OCI-LY7 (cell line): Measurements from ENCODE around the gene PDSS2. TPM values are rescaled to one million over a fixed set of nuclear protein-coding genes. Genes with fewer than 3 reads are reported as not detected.

ENCODE experiments used
- BruUV-seq: library from RNA; stranded (reverse); fragments of 400-500 nt; replicated peaks from 2 replicates; lab custom pipeline; 2021; lab: Mats Ljungman, UMichigan
- CTCF ChIA-PET: fragments of 300-600 bp; sonication (Branson Sonifier 250); formaldehyde crosslinking; loops from one replicate; lab custom pipeline; 2022; ENCODE audit warnings: antibody characterized with exemption; ENCODE audit not compliant: unreplicated experiment; lab: Charles Lee
- POLR2A ChIA-PET: fragments of 300-600 bp; sonication (Branson Sonifier 250); formaldehyde crosslinking; loops from one replicate; lab custom pipeline; 2022; ENCODE audit warnings: antibody characterized with exemption; lab: Charles Lee
- DNase-seq: peaks from one replicate; pipeline ENCODE4 v3.0.0-alpha.2; 2015; ENCODE audit warnings: low spot score
- H2AFZ ChIP-seq: fragments of 200-600 bp; sonication (generic), shearing (Covaris generic); 2 replicates; pipeline ENCODE4 v1.6.1; 2014; ENCODE audit warnings: mild to moderate bottlenecking, antibody characterized with exemption, low read length, moderate library complexity
- H3K27ac ChIP-seq: fragments of 200-600 bp; sonication (generic); 2 replicates; pipeline ENCODE4 v1.5.1; 2014; ENCODE audit warnings: mixed run types, low read depth, mild to moderate bottlenecking, moderate library complexity, low read length, inconsistent platforms; ENCODE audit not compliant: poor library complexity, severe bottlenecking
- H3K36me3 ChIP-seq: fragments of 200-600 bp; sonication (generic); 2 replicates; pipeline ENCODE4 v1.6.1; 2014; ENCODE audit warnings: mild to moderate bottlenecking, antibody characterized with exemption, low read length, moderate library complexity, mixed read lengths; ENCODE audit not compliant: insufficient read depth
- H3K4me1 ChIP-seq: fragments of 200-600 bp; sonication (generic); 2 replicates; pipeline ENCODE4 v1.5.1; 2014; ENCODE audit warnings: mild to moderate bottlenecking, low read length; ENCODE audit not compliant: insufficient read depth, poor library complexity, severe bottlenecking
- H3K4me2 ChIP-seq: fragments of 200-600 bp; sonication (generic); 2 replicates; pipeline ENCODE4 v1.6.1; 2014; ENCODE audit warnings: mild to moderate bottlenecking, low read length
- H3K4me3 ChIP-seq: fragments of 200-600 bp; sonication (generic); 2 replicates; pipeline ENCODE4 v1.5.1; 2014; ENCODE audit warnings: mild to moderate bottlenecking, low read depth, low read length; ENCODE audit not compliant: poor library complexity, severe bottlenecking
- H3K79me2 ChIP-seq: fragments of 200-600 bp; sonication (generic); 2 replicates; pipeline ENCODE4 v1.6.1; 2016; ENCODE audit warnings: low read depth, mild to moderate bottlenecking, low read length, moderate library complexity, mixed read lengths; ENCODE audit not compliant: insufficient read depth
- H3K9me2 ChIP-seq: fragments of 200-600 bp; sonication (generic); 2 replicates; pipeline ENCODE4 v1.6.1; 2016; ENCODE audit warnings: mild to moderate bottlenecking, low read length, mixed read lengths; ENCODE audit not compliant: insufficient read depth
- H3K9me3 ChIP-seq: fragments of 200-600 bp; sonication (generic); 2 replicates; pipeline ENCODE4 v1.6.1; 2014; ENCODE audit warnings: mild to moderate bottlenecking, mixed run types, low read length, mixed read lengths
- H4K20me1 ChIP-seq: fragments of 200-600 bp; sonication (generic); 2 replicates; pipeline ENCODE4 v1.6.1; 2014; ENCODE audit warnings: mild to moderate bottlenecking, antibody characterized with exemption, low read length, moderate library complexity, mixed read lengths; ENCODE audit not compliant: insufficient read depth
- EZH2phosphoT487 ChIP-seq: fragments of 200-600 bp; sonication (generic); IDR thresholded peaks from 2 replicates; pipeline ENCODE4 v1.6.1; 2018; ENCODE audit warnings: low read depth, borderline replicate concordance, mild to moderate bottlenecking, mixed run types, antibody characterized with exemption, low read length, moderate library complexity, mixed read lengths
- intact Hi-C: fragments of 100-400 bp; cut with micrococcal nuclease; formaldehyde crosslinking; loops from one replicate; pipeline ENCODE4 v1.10.0; 2022; ENCODE audit not compliant: unreplicated experiment
- total RNA-seq, 2 experiments: library from RNA; depleted of rRNA in 1 of 2; stranded (reverse); fragments of >200 nt in 1 of 2; shearing (Covaris generic) in 1 of 2; gene quantifications; 2 replicates each; pipeline ENCODE4 v1.2.3, GENCODE V29; 2014 to 2022
- TF ChIP-seq, protein P1 (sequence below): fragments of 200-600 bp; sonication (generic); conservative IDR thresholded peaks from 2 replicates; pipeline ENCODE4 v1.5.1; 2014; ENCODE audit warnings: mild to moderate bottlenecking, antibody characterized with exemption, low read length, moderate library complexity, mixed read lengths

PDSS2 gene
- total RNA-seq, 2 experiments from 2014 or later = 14.7 to 24.9 TPM

DNA sequence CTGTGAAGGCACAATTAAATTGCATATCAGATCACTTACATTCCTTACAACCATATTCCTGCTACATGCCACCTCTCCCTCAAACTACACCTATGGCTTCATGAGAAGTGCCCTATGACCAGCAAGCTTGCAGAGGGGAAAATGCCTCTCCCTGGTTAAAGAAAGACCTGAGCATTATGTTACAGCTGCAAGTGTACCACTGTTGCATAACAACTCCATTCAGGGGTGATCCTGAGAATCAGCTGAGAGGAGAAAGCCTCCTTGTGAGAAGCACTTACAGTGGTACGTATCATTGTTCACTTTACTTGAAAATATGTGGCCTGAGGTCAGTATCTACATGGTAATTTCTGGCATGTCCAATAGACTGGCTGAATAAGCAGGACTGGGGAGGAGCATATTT is 20.0 kb downstream of the PDSS2 start:
- intact Hi-C loops = no loop called here
- Histone ChIP-seq H2AFZ (no peak overlapping the region), H3K27ac (no peak overlapping the region), H3K9me2 (no peaks in the 10 kb centered on the region), H3K79me2 (peaks cover 3% of the 10 kb centered on the region; the same call in 1 of the 2 replicates), H3K9me3 (no peaks in the 10 kb centered on the region), H3K4me2 (no peak overlapping the region), H3K36me3 (peaks cover 21% of the 10 kb centered on the region; the same call in 1 of the 2 replicates), H4K20me1 (no peaks in the 10 kb centered on the region), H3K4me3 (no peak overlapping the region), H3K4me1 (no peaks in the 10 kb centered on the region)
- DNase-seq = no peak
- TF ChIP-seq EZH2phosphoT487 = no peak
- TF ChIP-seq, protein P1, sequence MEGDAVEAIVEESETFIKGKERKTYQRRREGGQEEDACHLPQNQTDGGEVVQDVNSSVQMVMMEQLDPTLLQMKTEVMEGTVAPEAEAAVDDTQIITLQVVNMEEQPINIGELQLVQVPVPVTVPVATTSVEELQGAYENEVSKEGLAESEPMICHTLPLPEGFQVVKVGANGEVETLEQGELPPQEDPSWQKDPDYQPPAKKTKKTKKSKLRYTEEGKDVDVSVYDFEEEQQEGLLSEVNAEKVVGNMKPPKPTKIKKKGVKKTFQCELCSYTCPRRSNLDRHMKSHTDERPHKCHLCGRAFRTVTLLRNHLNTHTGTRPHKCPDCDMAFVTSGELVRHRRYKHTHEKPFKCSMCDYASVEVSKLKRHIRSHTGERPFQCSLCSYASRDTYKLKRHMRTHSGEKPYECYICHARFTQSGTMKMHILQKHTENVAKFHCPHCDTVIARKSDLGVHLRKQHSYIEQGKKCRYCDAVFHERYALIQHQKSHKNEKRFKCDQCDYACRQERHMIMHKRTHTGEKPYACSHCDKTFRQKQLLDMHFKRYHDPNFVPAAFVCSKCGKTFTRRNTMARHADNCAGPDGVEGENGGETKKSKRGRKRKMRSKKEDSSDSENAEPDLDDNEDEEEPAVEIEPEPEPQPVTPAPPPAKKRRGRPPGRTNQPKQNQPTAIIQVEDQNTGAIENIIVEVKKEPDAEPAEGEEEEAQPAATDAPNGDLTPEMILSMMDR = no peak
- BruUV-seq = no TSS peak
- CTCF ChIA-PET = no interaction called here
- POLR2A ChIA-PET = interaction anchor here (0.5 to 1.2 kb wide), 3 partner anchors 22 to 81 kb away, joined by 3 to 5 read pairs (median 3); no protein-coding TSS in a partner anchor

DNA sequence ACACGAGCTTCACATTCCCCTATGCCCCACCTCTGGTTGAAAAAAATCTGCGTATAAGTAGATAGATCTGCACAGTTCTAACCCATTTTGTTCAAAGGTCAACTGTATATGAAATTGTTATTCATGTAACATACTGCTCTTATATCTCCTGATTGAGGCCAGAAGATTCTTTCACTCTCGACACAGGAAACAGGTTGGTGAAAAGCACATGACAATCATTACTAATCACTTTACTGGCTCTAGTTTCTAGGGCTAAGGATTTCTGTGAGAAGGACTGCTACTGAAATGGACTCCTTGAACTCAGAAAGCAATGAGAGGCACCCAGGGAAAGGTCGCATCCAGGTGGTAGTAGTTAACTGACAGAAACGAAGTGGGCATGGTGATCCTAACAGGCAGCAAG is 21.7 kb downstream of the PDSS2 start:
- H3K9me3 ChIP-seq = peaks cover 5% of the 10 kb centered on the region; the same call in 1 of the 2 replicates
- no peaks in the 10 kb centered on the region for H3K9me2 ChIP-seq
- H3K4me3 ChIP-seq = no peak overlapping the region
- no peak overlapping the region for H2AFZ ChIP-seq
- peaks cover 11% of the 10 kb centered on the region; the same call in 1 of the 2 replicates for H3K36me3 ChIP-seq
- no peak overlapping the region for H3K4me2 ChIP-seq
- BruUV-seq = no TSS peak
- H3K79me2 ChIP-seq = peaks cover 18% of the 10 kb centered on the region; the same call in 1 of the 2 replicates
- H3K27ac ChIP-seq = no peak overlapping the region
- intact Hi-C loops = no loop called here
- TF ChIP-seq, protein P1 = no peak
- TF ChIP-seq EZH2phosphoT487 = no peak
- no peak for DNase-seq
- CTCF ChIA-PET = no interaction called here
- POLR2A ChIA-PET = no interaction called here
- H4K20me1 ChIP-seq = no peaks in the 10 kb centered on the region
- no peaks in the 10 kb centered on the region for H3K4me1 ChIP-seq

DNA sequence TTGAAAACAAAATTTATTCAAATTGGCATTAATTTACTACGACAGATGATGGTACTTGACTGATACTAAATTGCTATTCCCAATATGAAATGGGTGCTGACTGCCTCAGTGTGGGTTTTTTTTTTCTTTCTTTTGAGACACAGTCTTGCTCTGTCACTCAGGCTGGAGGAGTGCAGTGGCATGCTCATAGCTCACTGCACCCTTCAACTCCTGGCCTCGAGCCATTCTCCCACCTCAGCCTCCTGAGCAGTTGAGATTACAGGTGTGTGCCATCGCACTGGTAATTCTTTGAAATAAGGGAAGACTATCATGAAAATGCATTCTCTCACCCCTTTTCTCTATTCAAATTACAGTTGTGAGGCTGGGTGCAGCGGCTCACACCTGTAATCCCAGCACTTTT is 22.5 kb downstream of the PDSS2 start:
- peaks cover 8% of the 10 kb centered on the region; the same call in 1 of the 2 replicates for H3K36me3 ChIP-seq
- H3K4me3 ChIP-seq = no peak overlapping the region
- CTCF ChIA-PET = no interaction called here
- no peak overlapping the region for H3K27ac ChIP-seq
- no peaks in the 10 kb centered on the region for H4K20me1 ChIP-seq
- H2AFZ ChIP-seq = no peak overlapping the region
- intact Hi-C loops = no loop called here
- H3K4me2 ChIP-seq = no peak overlapping the region
- POLR2A ChIA-PET = interaction anchor here (0.6 kb wide), 1 partner anchor 411 kb away, joined by 3 read pairs; no protein-coding TSS in a partner anchor
- TF ChIP-seq EZH2phosphoT487 = no peak
- TF ChIP-seq, protein P1 = no peak
- BruUV-seq = no TSS peak
- no peak for DNase-seq
- H3K9me2 ChIP-seq = no peaks in the 10 kb centered on the region
- H3K79me2 ChIP-seq = peaks cover 25% of the 10 kb centered on the region; the same call in 1 of the 2 replicates
- peaks cover 5% of the 10 kb centered on the region; the same call in 1 of the 2 replicates for H3K9me3 ChIP-seq
- no peaks in the 10 kb centered on the region for H3K4me1 ChIP-seq
